H9 (cell line): ENCODE measurements around the gene HOXD10. TPM values are rescaled to one million over a fixed set of nuclear protein-coding genes. Genes with fewer than 3 reads are reported as not detected.

Source experiments
- DNase-seq: peaks from one replicate; pipeline ENCODE4 v3.0.0-alpha.2; 2017
- H2AFZ ChIP-seq: one replicate; pipeline ENCODE4 v1.6.1; 2013; ENCODE audit warnings: mild to moderate bottlenecking, low read length, control low read depth, moderate library complexity
- H2AK5ac ChIP-seq: 2 replicates; pipeline ENCODE4 v1.6.1; 2013; ENCODE audit warnings: low read length, control low read depth, mixed read lengths; ENCODE audit not compliant: insufficient read length
- H2BK120ac ChIP-seq: one replicate; pipeline ENCODE4 v1.6.1; 2013; ENCODE audit warnings: low read depth, mild to moderate bottlenecking, low read length, control low read depth, inconsistent platforms; ENCODE audit not compliant: poor library complexity, severe bottlenecking
- H2BK12ac ChIP-seq: 2 replicates; pipeline ENCODE4 v1.6.1; 2013; ENCODE audit warnings: low read length, control low read depth, mixed read lengths, low read depth; ENCODE audit not compliant: insufficient read length
- H2BK15ac ChIP-seq: 2 replicates; pipeline ENCODE4 v1.6.1; 2013; ENCODE audit warnings: low read depth, low read length, control low read depth
- H2BK20ac ChIP-seq: one replicate; pipeline ENCODE4 v1.6.1; 2013; ENCODE audit warnings: low read depth, mild to moderate bottlenecking, low read length, control low read depth, inconsistent platforms; ENCODE audit not compliant: poor library complexity, severe bottlenecking
- H2BK5ac ChIP-seq: 2 replicates; pipeline ENCODE4 v1.6.1; 2013; ENCODE audit warnings: low read length, control low read depth, mixed read lengths; ENCODE audit not compliant: insufficient read length
- H3K14ac ChIP-seq: 2 replicates; pipeline ENCODE4 v1.6.1; 2013; ENCODE audit warnings: low read length, control low read depth; ENCODE audit not compliant: insufficient read depth
- H3K18ac ChIP-seq: 2 replicates; pipeline ENCODE4 v1.6.1; 2013; ENCODE audit warnings: low read depth, mild to moderate bottlenecking, mixed read lengths, low read length, control low read depth; ENCODE audit not compliant: insufficient read length
- H3K23ac ChIP-seq: 2 replicates; pipeline ENCODE4 v1.6.1; 2013; ENCODE audit warnings: low read length, control low read depth, mixed read lengths, low read depth; ENCODE audit not compliant: insufficient read length
- H3K23me2 ChIP-seq: 2 replicates; pipeline ENCODE4 v1.6.1; 2013; ENCODE audit warnings: low read depth, mild to moderate bottlenecking, mixed read lengths, low read length, control low read depth; ENCODE audit not compliant: insufficient read length, poor library complexity, severe bottlenecking
- H3K27ac ChIP-seq: 2 replicates; pipeline ENCODE4 v1.5.1; 2013; ENCODE audit warnings: low read length, control low read depth, mixed read lengths, low read depth; ENCODE audit not compliant: insufficient read length
- H3K27me3 ChIP-seq: 2 replicates; pipeline ENCODE4 v1.6.1; 2013; ENCODE audit warnings: low read length, control low read depth, inconsistent platforms; ENCODE audit not compliant: insufficient read depth
- H3K4ac ChIP-seq: 2 replicates; pipeline ENCODE4 v1.6.1; 2013; ENCODE audit warnings: low read depth, mild to moderate bottlenecking, control low read depth, inconsistent platforms, low read length, moderate library complexity
- H3K4me1 ChIP-seq: 2 replicates; pipeline ENCODE4 v1.6.1; 2013; ENCODE audit warnings: low read length, control low read depth, inconsistent platforms; ENCODE audit not compliant: insufficient read depth
- H3K4me2 ChIP-seq: 2 replicates; pipeline ENCODE4 v1.6.1; 2013; ENCODE audit warnings: low read length, control low read depth, mixed read lengths; ENCODE audit not compliant: insufficient read length, insufficient read depth
- H3K56ac ChIP-seq: 2 replicates; pipeline ENCODE4 v1.6.1; 2013; ENCODE audit warnings: low read depth, mild to moderate bottlenecking, mixed read lengths, low read length, control low read depth; ENCODE audit not compliant: insufficient read length
- H3K79me1 ChIP-seq: 2 replicates; pipeline ENCODE4 v1.6.1; 2013; ENCODE audit warnings: low read depth, mild to moderate bottlenecking, moderate library complexity, low read length, control low read depth, inconsistent platforms; ENCODE audit not compliant: insufficient read depth, poor library complexity, severe bottlenecking
- H3K79me2 ChIP-seq: 2 replicates; pipeline ENCODE4 v1.6.1; 2013; ENCODE audit warnings: low read length, control low read depth, inconsistent platforms; ENCODE audit not compliant: insufficient read depth
- H3K9ac ChIP-seq: 2 replicates; pipeline ENCODE4 v1.6.1; 2013; ENCODE audit warnings: low read length, control low read depth, mixed read lengths; ENCODE audit not compliant: insufficient read length; ENCODE audit errors: extremely low read depth
- H3K9me3 ChIP-seq: one replicate; pipeline ENCODE4 v1.6.1; 2013; ENCODE audit warnings: low read depth, low read length, inconsistent platforms; ENCODE audit not compliant: control insufficient read depth
- H3T11ph ChIP-seq: one replicate; pipeline ENCODE4 v1.6.1; 2013; ENCODE audit warnings: mild to moderate bottlenecking, low read length, control low read depth, inconsistent platforms
- H4K20me1 ChIP-seq: one replicate; pipeline ENCODE4 v1.6.1; 2013; ENCODE audit not compliant: control insufficient read depth, insufficient read length, insufficient read depth
- H4K5ac ChIP-seq: 2 replicates; pipeline ENCODE4 v1.6.1; 2013; ENCODE audit warnings: low read depth, mild to moderate bottlenecking, mixed read lengths, low read length, control low read depth; ENCODE audit not compliant: insufficient read length
- H4K8ac ChIP-seq: replicated peaks from 2 replicates; pipeline ENCODE4 v1.6.1; 2013; ENCODE audit warnings: low read length, control low read depth, mixed read lengths, low read depth; ENCODE audit not compliant: insufficient read length
- H4K91ac ChIP-seq: 2 replicates; pipeline ENCODE4 v1.6.1; 2013; ENCODE audit warnings: low read depth, mild to moderate bottlenecking, moderate library complexity, mixed read lengths, low read length, control low read depth; ENCODE audit not compliant: insufficient read length
- H3K27ac Mint-ChIP-seq, 3 experiments: 2 replicates in 2 of 3; 3 replicates in 1 of 3; pipeline ENCODE4 v1.8.0; 2020 to 2021; ENCODE audit warnings: mixed read lengths in 3 of 3, mild to moderate bottlenecking in 1 of 3, moderate library complexity in 1 of 3
- H3K27me3 Mint-ChIP-seq: 2 replicates; pipeline ENCODE4 v1.8.0; 2021; ENCODE audit warnings: low read depth, mild to moderate bottlenecking, moderate library complexity, mixed read lengths
- H3K36me3 Mint-ChIP-seq, 3 experiments: 2 replicates in 2 of 3; 3 replicates in 1 of 3; pipeline ENCODE4 v1.8.0; 2020 to 2021; ENCODE audit warnings: low read depth in 3 of 3, mixed read lengths in 3 of 3; ENCODE audit not compliant: insufficient read depth in 1 of 3
- H3K4me1 Mint-ChIP-seq, 2 experiments: 2 replicates each; pipeline ENCODE4 v1.8.0; 2020; ENCODE audit warnings: mixed read lengths in 2 of 2
- H3K4me3 Mint-ChIP-seq, 2 experiments: 2 replicates in 1 of 2; 3 replicates in 1 of 2; pipeline ENCODE4 v1.8.0; 2020 to 2021; ENCODE audit warnings: mild to moderate bottlenecking in 2 of 2, mixed read lengths in 2 of 2, moderate library complexity in 1 of 2
- H3K9me3 Mint-ChIP-seq, 2 experiments: 2 replicates in 1 of 2; 3 replicates in 1 of 2; pipeline ENCODE4 v1.8.0; 2020; ENCODE audit warnings: mild to moderate bottlenecking in 2 of 2, mixed read lengths in 2 of 2, moderate library complexity in 1 of 2
- WGBS: extraction: QIAGEN DNeasy Blood & Tissue Kit; methylation state at CpG from one replicate; pipeline ENCODE4 v1.1.7; 2013; ENCODE audit warnings: missing lambda C conversion rate, low lambda C conversion rate, mixed read lengths; ENCODE audit not compliant: insufficient read length; ENCODE audit errors: extremely low coverage; 5-methylcytosine and 5-hydroxymethylcytosine counted together
- total RNA-seq: library from RNA; stranded (reverse); gene quantifications from 2 replicates; pipeline ENCODE4 v1.2.1, GENCODE V29; 2021
- TF ChIP-seq, protein P1 (sequence below): fragments of 200-600 bp; sonication (generic); conservative IDR thresholded peaks from 3 replicates; pipeline ENCODE4 v1.8.0; 2021; ENCODE audit warnings: antibody characterized with exemption, mild to moderate bottlenecking

HOXD10 gene
- total RNA-seq, 1 experiment from 2014 or later = not detected

DNA sequence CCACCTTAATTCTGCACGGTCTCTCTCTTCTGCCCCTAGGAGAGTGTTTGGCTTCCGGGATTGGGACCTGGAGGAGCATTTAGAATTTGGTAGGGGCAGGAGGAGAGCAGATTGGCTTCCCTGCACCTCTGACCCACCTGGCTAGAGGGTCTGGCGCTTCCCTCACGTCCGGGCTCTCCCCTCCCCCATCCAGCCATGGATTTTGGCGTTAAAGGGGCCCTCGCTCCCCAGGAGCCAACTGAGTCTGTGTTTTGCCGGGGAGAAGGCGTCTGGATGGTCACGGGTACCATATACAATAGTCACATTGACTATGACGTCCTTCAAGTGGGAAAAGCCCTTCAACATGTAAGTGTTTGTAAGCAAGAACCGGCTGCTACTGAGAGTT is 47.1 kb downstream of the HOXD10 start:
- Histone ChIP-seq H4K5ac (no peak overlapping the region), H3K14ac (no peak overlapping the region), H3K9me3 (no peaks in the 10 kb centered on the region), H2BK12ac (no peak overlapping the region), H3K56ac (no peak overlapping the region), H3K4ac (no peak overlapping the region), H3K23ac (no peak overlapping the region), H2AFZ (no peak overlapping the region), H2BK20ac (no peak overlapping the region), H2BK5ac (no peak overlapping the region), H3K9ac (no peak overlapping the region), H3K4me2 (no peak overlapping the region), H2BK15ac (no peak overlapping the region), H4K8ac (no peak overlapping the region), H3T11ph (no peak overlapping the region), H4K91ac (no peak overlapping the region), H4K20me1 (peaks cover 2% of the 10 kb centered on the region), H3K27me3 (peaks cover 97% of the 10 kb centered on the region), H3K27ac (no peak overlapping the region), H3K4me1 (no peaks in the 10 kb centered on the region), H3K79me2 (no peaks in the 10 kb centered on the region), H3K79me1 (no peaks in the 10 kb centered on the region), H3K18ac (no peak overlapping the region), H2AK5ac (no peak overlapping the region), H2BK120ac (no peak overlapping the region), H3K23me2 (no peaks in the 10 kb centered on the region)
- H3K4me3 Mint-ChIP-seq = no peak overlapping the region
- H3K9me3 Mint-ChIP-seq = peaks cover 0 to 5% of the 10 kb centered on the region in 2 experiments; a peak in 2 of 5 replicates
- H3K36me3 Mint-ChIP-seq = no peaks in the 10 kb centered on the region
- WGBS = no CpG with 5 or more reads among the region's 12 CpGs
- H3K27ac Mint-ChIP-seq = no peak overlapping the region
- peaks cover 3 to 31% of the 10 kb centered on the region in 2 experiments; a peak in 3 of 4 replicates for H3K4me1 Mint-ChIP-seq
- no peak for DNase-seq
- TF ChIP-seq, protein P1, sequence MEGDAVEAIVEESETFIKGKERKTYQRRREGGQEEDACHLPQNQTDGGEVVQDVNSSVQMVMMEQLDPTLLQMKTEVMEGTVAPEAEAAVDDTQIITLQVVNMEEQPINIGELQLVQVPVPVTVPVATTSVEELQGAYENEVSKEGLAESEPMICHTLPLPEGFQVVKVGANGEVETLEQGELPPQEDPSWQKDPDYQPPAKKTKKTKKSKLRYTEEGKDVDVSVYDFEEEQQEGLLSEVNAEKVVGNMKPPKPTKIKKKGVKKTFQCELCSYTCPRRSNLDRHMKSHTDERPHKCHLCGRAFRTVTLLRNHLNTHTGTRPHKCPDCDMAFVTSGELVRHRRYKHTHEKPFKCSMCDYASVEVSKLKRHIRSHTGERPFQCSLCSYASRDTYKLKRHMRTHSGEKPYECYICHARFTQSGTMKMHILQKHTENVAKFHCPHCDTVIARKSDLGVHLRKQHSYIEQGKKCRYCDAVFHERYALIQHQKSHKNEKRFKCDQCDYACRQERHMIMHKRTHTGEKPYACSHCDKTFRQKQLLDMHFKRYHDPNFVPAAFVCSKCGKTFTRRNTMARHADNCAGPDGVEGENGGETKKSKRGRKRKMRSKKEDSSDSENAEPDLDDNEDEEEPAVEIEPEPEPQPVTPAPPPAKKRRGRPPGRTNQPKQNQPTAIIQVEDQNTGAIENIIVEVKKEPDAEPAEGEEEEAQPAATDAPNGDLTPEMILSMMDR = no peak
- H3K27me3 Mint-ChIP-seq = peaks cover 100% of the 10 kb centered on the region
